Vagina (tissue), 2 donors: Measurements from ENCODE around the gene PPDPF.

Source experiments
- CTCF ChIP-seq, 3 experiments: fragments of 450-650 bp in 2 of 3; fragments of 200-600 bp in 1 of 3; sonication (generic) in 1 of 3; IDR thresholded peaks; one replicate each; pipeline ENCODE4 v1.5.1; 2017 to 2019; ENCODE audit warnings: antibody characterized with exemption in 3 of 3, mild to moderate bottlenecking in 2 of 3, moderate library complexity in 2 of 3
- POLR2A ChIP-seq, 2 donors: fragments of 450-650 bp; IDR thresholded peaks; one replicate each; pipeline ENCODE4 v1.6.1; 2017; ENCODE audit warnings: antibody characterized with exemption in 2 of 2, mild to moderate bottlenecking in 2 of 2, moderate library complexity in 2 of 2

DNA sequence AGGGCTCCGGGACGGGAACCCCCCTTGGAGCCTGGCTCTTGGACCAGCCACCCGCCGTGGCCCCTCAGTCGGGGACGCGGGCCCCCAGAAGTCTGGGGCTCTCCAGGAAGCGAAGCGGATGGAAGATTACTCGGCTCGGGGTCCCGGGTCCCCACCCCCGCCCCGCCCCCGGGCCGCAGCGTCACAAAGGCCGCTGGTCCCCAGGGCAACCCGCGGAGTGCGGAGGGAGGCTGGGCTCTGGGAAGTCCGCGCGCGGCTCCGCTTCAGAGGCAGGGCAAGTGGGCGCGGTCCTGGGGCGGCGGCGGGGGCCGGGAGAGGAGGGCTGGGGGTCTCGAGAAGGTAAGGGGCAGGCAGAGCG, 33.3 kb downstream of the PPDPF start, which contains the start of gene FNDC11:
- TF ChIP-seq CTCF (IDR thresholded peaks at IDR 0.05) (no peak), POLR2A (IDR thresholded peaks at IDR 0.05) (no peak)
